CD14-positive monocyte (primary cell): ENCODE measurements around the gene DLK1. TPM values are rescaled to one million over a fixed set of nuclear protein-coding genes. Genes with fewer than 3 reads are reported as not detected.

ENCODE experiments used
- DNase-seq, 3 donors: peaks; one replicate each; pipeline ENCODE4 v3.0.0-alpha.2; 2011 to 2022
- H2AFZ ChIP-seq: 2 replicates; pipeline ENCODE4 v1.6.0; 2012; ENCODE audit warnings: mild to moderate bottlenecking, low read depth, low read length, inconsistent platforms; ENCODE audit not compliant: insufficient read depth, poor library complexity, severe bottlenecking
- H3K27ac ChIP-seq, 2 donors: 1 replicate in 1 of 2; 2 replicates in 1 of 2; pipeline ENCODE4 v1.5.1; 2012 to 2013; ENCODE audit warnings: low read length in 2 of 2, control low read depth in 1 of 2, inconsistent platforms in 1 of 2, low read depth in 1 of 2, mild to moderate bottlenecking in 1 of 2
- H3K27me3 ChIP-seq, 2 donors: one replicate each; pipeline versions ENCODE4 v1.6.0 to v1.6.1; 2011 to 2013; ENCODE audit warnings: low read length in 2 of 2; ENCODE audit not compliant: control insufficient read depth in 2 of 2, insufficient read depth in 2 of 2
- H3K36me3 ChIP-seq, 2 donors: replicated peaks in 1 of 2; 1 replicate in 1 of 2; 2 replicates in 1 of 2; pipeline versions ENCODE4 v1.5.1 to v1.6.1; 2012 to 2013; ENCODE audit warnings: low read length in 2 of 2, control low read depth in 1 of 2, inconsistent platforms in 1 of 2, mild to moderate bottlenecking in 1 of 2; ENCODE audit not compliant: insufficient read depth in 2 of 2, control insufficient read depth in 1 of 2
- H3K4me1 ChIP-seq, 2 donors: 1 replicate in 1 of 2; 2 replicates in 1 of 2; pipeline versions ENCODE4 v1.5.1 to v1.6.1; 2012 to 2013; ENCODE audit warnings: low read length in 2 of 2, control low read depth in 1 of 2, inconsistent platforms in 1 of 2, mild to moderate bottlenecking in 1 of 2, moderate library complexity in 1 of 2; ENCODE audit not compliant: insufficient read depth in 2 of 2, control insufficient read depth in 1 of 2
- H3K4me2 ChIP-seq: replicated peaks from 2 replicates; pipeline ENCODE3; 2012; ENCODE audit warnings: low read length, moderate library complexity, mild to moderate bottlenecking; ENCODE audit not compliant: poor library complexity, severe bottlenecking; ENCODE audit errors: extremely low read depth
- H3K4me3 ChIP-seq, 3 experiments: fragments of 200-600 bp in 1 of 3; sonication (generic) in 1 of 3; replicated peaks in 1 of 3; 1 replicate in 2 of 3; 2 replicates in 1 of 3; pipeline ENCODE4 v1.5.1; 2011 to 2013; ENCODE audit warnings: low read length in 3 of 3, mild to moderate bottlenecking in 3 of 3, control low read depth in 2 of 3, low read depth in 2 of 3, inconsistent platforms in 1 of 3, moderate library complexity in 1 of 3
- H3K79me2 ChIP-seq: 2 replicates; pipeline ENCODE4 v1.6.0; 2012; ENCODE audit warnings: mild to moderate bottlenecking, control low read depth, inconsistent platforms, low read length, moderate library complexity; ENCODE audit not compliant: insufficient read depth
- H3K9ac ChIP-seq: 2 replicates; pipeline ENCODE4 v1.6.0; 2017; ENCODE audit warnings: low read length, mild to moderate bottlenecking; ENCODE audit not compliant: insufficient read depth, poor library complexity, severe bottlenecking
- H3K9me3 ChIP-seq, 2 donors: replicated peaks in 1 of 2; 1 replicate in 1 of 2; 2 replicates in 1 of 2; pipeline versions ENCODE4 v1.5.1 to v1.6.1; 2012 to 2013; ENCODE audit warnings: low read length in 2 of 2, control low read depth in 1 of 2; ENCODE audit not compliant: control insufficient read depth in 1 of 2, insufficient read depth in 1 of 2
- H4K20me1 ChIP-seq: 2 replicates; pipeline ENCODE4 v1.6.0; 2012; ENCODE audit warnings: mild to moderate bottlenecking, low read length, control low read depth, moderate library complexity; ENCODE audit not compliant: insufficient read depth
- H3K27ac Mint-ChIP-seq, 7 donors: one replicate each; pipeline ENCODE4 v1.8.0; 2020; ENCODE audit warnings: mild to moderate bottlenecking in 7 of 7, mixed read lengths in 7 of 7, moderate library complexity in 6 of 7, inconsistent platforms in 2 of 7
- H3K27me3 Mint-ChIP-seq, 3 donors: one replicate each; pipeline ENCODE4 v1.8.0; 2021 to 2022; ENCODE audit warnings: low read depth in 3 of 3, mild to moderate bottlenecking in 3 of 3, mixed read lengths in 3 of 3, moderate library complexity in 3 of 3, inconsistent platforms in 1 of 3
- H3K36me3 Mint-ChIP-seq, 2 donors: one replicate each; pipeline ENCODE4 v1.8.0; 2020; ENCODE audit warnings: mixed read lengths in 2 of 2, inconsistent platforms in 1 of 2, mild to moderate bottlenecking in 1 of 2
- H3K4me1 Mint-ChIP-seq: one replicate; pipeline ENCODE4 v1.8.0; 2020; ENCODE audit warnings: mild to moderate bottlenecking, mixed read lengths
- H3K4me3 Mint-ChIP-seq, 2 donors: one replicate each; pipeline ENCODE4 v1.8.0; 2020; ENCODE audit warnings: mild to moderate bottlenecking in 2 of 2, mixed read lengths in 2 of 2, moderate library complexity in 1 of 2
- H3K9me3 Mint-ChIP-seq, 7 donors: one replicate each; pipeline ENCODE4 v1.8.0; 2020 to 2022; ENCODE audit warnings: mixed read lengths in 7 of 7, mild to moderate bottlenecking in 6 of 7, moderate library complexity in 6 of 7, inconsistent platforms in 2 of 7
- CTCF ChIP-seq: fragments of 200-600 bp; IDR thresholded peaks from one replicate; pipeline ENCODE4 v1.8.0; 2022; ENCODE audit warnings: antibody characterized with exemption, mild to moderate bottlenecking
- WGBS: methylation state at CpG from one replicate; pipeline ENCODE4 v1.1.5; 2013; ENCODE audit warnings: missing lambda C conversion rate; ENCODE audit not compliant: insufficient coverage; 5-methylcytosine and 5-hydroxymethylcytosine counted together
- intact Hi-C, 2 donors: fragments of 100-400 bp; cut with micrococcal nuclease; formaldehyde crosslinking; loops; one replicate each; pipeline versions ENCODE4 v1.15.0 to v1.15.1; 2023
- polyA plus RNA-seq, 3 donors: library from polyadenylated mRNA; depleted of rRNA in 1 of 3; unstranded in 2 of 3; stranded (reverse) in 1 of 3; fragments of 300-500 nt in 2 of 3; fragments of >200 nt in 1 of 3; fragmentation: Illumina TruSeq in 2 of 3; gene quantifications; 1 replicate in 2 of 3; 2 replicates in 1 of 3; pipeline ENCODE4 v1.2.3, GENCODE V29; 2012 to 2021

DLK1 gene
- polyA plus RNA-seq, 3 donors: 0.04 TPM; not detected in 2

DNA sequence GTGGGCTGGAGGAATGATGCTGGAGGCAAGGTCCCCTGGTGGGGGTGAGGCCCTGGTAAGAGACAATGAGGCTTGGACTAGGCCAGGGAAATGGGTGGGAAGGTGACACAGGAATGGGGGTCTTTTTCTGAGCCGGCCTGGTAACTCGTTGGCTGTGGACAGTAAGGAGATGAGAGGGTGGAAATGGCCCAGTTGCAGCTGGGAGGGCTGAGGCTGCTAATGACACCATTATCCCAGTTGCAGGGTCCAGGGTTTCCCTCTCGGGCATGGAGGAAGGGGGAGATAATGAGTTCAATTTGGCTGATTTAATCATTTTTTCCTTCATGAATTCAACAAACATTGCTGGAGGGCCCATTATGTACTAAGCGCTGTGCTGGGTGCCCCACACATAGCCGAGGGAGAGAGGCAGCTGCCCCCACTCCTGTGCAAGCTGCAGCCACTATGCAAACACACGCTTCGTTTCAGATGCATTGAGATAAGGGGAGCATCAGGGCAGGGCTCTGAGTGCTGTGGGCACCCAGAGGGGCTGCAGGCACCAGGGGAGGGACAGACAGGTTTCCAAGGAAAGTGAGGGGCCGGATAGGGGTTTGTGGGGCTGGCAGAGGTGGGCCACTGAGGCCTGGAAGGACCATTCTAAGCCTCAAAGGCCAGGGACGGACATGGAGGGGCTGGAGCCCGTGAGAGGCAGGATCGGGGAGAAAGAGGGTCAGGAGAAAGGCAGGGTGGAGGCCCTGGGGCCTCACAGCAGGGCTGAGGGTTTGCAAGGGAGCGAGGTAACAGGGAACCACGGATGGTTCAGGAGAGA lies 56.0 kb downstream of the DLK1 start:
- Histone ChIP-seq H3K27ac (no peak overlapping the region), H3K9me3 (no peaks in the 10 kb centered on the region), H3K4me3 (no peak overlapping the region), H2AFZ (no peak overlapping the region), H3K27me3 (no peaks in the 10 kb centered on the region), H3K9ac (no peak overlapping the region), H4K20me1 (no peaks in the 10 kb centered on the region), H3K79me2 (no peaks in the 10 kb centered on the region), H3K4me2 (no peak overlapping the region), H3K36me3 (no peaks in the 10 kb centered on the region), H3K4me1 (no peaks in the 10 kb centered on the region)
- WGBS: 76% methylated on average over 12 of the region's 13 CpGs
- no peaks in the 10 kb centered on the region for H3K36me3 Mint-ChIP-seq
- intact Hi-C loops: no loop called here
- no peaks in the 10 kb centered on the region for H3K4me1 Mint-ChIP-seq
- H3K27me3 Mint-ChIP-seq: peaks cover 1 to 2% (median 1%) of the 10 kb centered on the region in 3 donors
- no peak for DNase-seq
- no peak overlapping the region for H3K4me3 Mint-ChIP-seq
- H3K9me3 Mint-ChIP-seq: no peaks in the 10 kb centered on the region
- TF ChIP-seq CTCF: no peak
- no peak overlapping the region for H3K27ac Mint-ChIP-seq

GRCh38 chr14:100783630-100784370 lies 57.1 kb downstream of the DLK1 start:
- H3K27ac ChIP-seq: no peak overlapping the region
- H3K9ac ChIP-seq: no peak overlapping the region
- H2AFZ ChIP-seq: no peak overlapping the region
- no peak for TF ChIP-seq CTCF
- no peaks in the 10 kb centered on the region for H3K36me3 Mint-ChIP-seq
- H4K20me1 ChIP-seq: no peaks in the 10 kb centered on the region
- H3K4me3 Mint-ChIP-seq: no peak overlapping the region
- H3K36me3 ChIP-seq: no peaks in the 10 kb centered on the region
- intact Hi-C loops: no loop called here
- no peak overlapping the region for H3K4me2 ChIP-seq
- no peak overlapping the region for H3K27ac Mint-ChIP-seq
- H3K9me3 Mint-ChIP-seq: no peaks in the 10 kb centered on the region
- H3K4me1 Mint-ChIP-seq: no peaks in the 10 kb centered on the region
- H3K27me3 Mint-ChIP-seq: peaks cover 1 to 2% (median 2%) of the 10 kb centered on the region in 3 donors
- H3K27me3 ChIP-seq: no peaks in the 10 kb centered on the region
- no peaks in the 10 kb centered on the region for H3K9me3 ChIP-seq
- no peak overlapping the region for H3K4me3 ChIP-seq
- H3K4me1 ChIP-seq: no peaks in the 10 kb centered on the region
- WGBS: 93% methylated on average over 26 of the region's 27 CpGs
- DNase-seq: no peak
- H3K79me2 ChIP-seq: no peaks in the 10 kb centered on the region
